CD4-positive, alpha-beta T cell treated with Interleukin-6 for 4 hours (primary cell): ENCODE data around the gene JRKL.
A peak's percentile ranks its signal among the peaks of the same experiment; 100 is the strongest.

Experiments used
- DNase-seq: peaks from one replicate; pipeline ENCODE4 v3.0.0-alpha.2; 2020; ENCODE audit warnings: mixed read lengths

JRKL gene

DNA sequence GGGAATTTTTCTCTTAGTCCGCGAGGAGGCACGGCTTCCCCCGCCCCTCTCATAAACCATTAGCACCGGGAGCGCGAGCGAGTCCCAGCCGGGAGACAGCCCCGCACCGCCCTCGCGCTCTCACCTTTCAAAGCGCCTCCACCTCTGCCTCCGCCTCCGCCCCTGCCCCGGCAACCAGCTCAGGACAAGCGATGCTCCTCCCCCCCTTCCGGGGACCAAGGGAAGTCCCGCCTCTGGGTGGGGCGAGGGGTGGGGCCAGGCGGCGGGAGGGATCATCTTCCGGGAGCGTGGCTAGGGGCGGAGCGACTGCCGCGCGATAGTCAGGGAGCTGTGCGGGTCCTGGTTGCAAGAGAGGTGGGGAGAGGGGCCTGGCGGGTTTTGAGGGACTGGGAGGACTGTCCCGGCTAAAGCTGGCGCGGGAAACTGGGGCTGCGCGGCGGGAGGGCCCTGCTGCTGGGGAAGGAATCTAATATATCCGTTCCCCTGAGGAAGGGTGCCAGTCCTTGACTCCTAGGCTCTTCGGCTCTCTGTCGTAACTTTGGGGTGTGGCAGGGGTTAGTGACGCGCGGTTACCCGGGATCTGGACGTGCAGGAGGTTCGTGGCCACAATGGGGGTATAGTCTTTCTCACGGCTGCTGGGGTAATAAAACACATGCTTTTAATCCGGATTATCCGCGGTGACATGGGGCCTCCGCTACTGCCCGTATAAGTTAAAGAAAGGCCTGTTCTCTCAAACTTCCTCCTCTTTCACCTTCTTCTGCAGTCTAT lies at the start of gene JRKL, which contains the start of gene CCDC82:
Gene JRKL, plus strand, starts transcription at position 294 of the 768 bp plus-strand sequence. CDS start 637 bp downstream, outside the sequence.
Gene CCDC82, minus strand, starts transcription at position 193 of the 768 bp plus-strand sequence. CDS start 5,165 bp downstream, outside the sequence.
- peak; percentile 99 for DNase-seq

GRCh38 chr11:96340555-96340885 lies 49.3 kb upstream of the JRKL start:
- no peak for DNase-seq

DNA sequence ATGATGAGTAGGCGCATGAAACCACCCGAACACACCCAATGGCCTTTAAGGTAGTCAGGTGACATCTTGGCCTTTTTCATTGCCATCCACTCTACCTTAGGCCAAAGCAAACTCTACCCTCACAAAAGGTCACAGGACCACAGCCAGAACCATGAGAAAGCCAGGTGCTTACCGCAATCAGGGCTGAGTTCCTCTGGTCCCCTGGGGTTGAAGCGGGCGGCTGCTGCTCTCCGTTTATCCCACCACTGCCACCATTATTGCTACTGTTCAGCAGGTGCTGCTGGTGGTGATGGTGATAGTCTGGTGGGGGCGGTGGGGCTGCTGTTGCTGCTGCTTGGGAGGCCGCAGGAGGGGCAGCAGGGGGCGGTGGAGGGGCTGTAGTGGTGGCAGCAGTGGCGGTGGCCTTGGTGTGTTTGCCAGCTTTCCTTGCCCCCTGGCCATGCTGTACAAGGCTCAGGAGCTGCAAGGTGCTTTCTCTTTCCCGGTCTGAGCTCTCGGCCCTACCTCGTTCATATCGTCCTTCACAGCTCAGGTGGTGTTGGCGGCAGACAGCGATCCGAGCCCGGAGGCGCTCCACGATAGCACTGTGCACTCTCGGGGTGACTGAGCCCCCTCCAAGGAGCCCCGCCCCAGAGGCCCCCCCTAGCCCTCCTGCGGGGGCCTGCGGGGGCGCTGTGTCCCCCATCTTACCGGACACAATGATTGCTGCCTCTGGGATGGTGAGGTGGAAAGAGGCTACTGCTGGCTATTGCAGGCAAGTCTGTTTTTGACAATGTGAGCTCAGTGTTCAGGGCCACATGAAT lies 48.4 kb upstream of the JRKL start:
- peak; percentile 69 for DNase-seq

DNA sequence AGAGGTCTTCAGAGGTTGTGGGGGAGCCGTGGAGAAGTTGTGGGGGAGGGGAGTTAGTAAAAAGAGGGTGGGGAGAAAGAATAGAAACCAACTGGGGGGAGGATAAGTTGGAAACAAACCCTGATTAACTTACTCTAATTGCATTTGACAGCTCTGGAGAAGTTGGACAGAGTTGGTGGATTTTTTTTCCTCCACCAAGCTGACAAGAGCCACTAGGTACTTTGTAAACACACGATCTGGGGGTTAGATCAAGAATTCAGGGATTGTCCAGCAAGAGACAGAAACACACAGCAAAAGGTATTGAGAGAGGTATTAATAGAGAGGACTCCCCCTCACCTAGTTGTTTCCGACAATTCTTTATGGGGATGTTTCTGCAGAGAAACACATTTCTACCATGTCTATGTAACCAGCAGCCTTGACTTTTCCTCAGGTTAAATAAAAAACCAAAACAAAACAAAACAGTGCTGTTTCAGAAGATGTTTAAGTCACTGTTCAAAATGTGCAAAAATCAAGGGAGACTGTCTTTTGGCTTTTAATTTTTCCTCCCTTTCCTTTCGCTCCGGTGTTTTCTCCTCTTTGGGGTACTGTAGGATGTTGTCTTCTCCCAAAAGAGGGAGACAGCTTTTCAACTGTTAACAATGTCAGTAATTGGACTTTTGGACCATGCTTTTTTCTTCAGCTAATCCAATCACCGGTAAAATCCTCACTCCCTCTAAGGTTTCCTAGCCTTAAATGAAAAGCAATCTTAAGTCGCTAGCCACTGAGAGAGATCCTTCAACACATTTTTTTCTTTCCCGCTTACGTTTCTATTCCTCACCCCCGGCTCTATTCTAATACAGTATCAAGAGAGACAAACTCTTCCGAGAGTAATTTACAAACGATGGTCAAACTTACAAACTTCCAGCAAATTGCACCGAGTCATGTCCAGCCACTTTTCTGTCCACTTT lies 47.5 kb upstream of the JRKL start:
- no peak for DNase-seq

DNA sequence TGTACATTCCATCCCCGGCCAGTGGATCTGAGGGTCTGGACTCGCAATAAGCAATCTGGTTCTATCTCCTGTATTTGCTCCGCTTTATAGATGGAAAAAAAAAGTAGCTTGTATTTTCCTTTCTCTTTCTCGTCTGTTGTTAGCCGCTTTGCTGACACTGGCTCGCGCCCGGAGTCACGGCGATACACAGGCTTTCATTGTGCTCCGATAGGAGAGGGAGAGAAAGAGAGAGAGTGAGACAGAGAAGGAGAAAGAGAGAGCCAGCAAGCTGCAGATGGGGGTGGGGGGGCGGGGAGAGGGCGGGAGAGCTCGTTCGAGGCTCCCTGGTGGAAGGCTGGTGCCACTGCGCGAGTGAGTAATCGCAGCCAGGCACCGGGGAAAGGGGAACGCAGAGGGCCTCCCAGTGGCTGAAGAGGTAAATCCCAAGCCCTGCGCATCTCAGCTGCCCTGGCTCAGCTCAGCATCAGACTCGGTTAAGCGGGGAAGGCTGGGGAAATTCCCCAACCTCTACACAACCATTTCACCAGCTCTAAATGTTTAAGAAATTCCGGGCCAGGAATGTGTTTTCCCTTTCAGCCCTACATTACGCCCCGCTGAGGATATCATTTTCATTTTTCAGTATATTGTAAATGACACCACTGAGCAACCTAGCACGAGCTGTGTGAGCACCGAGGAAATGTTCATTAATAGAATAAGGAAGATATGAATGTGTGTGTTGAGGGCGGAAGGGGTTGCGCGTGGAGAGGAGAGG lies 46.7 kb upstream of the JRKL start, which contains the start of gene MAML2:
Gene MAML2, minus strand, starts transcription at position 235 of the 751 bp plus-strand sequence. CDS start 1,300 bp downstream, outside the sequence.
- DNase-seq = peak; percentile 94

- DNase-seq = no peak
These were observed 33.0 kb upstream of the JRKL start for GRCh38 chr11:96356848-96357247.

- no peak for DNase-seq
These were observed 32.0 kb upstream of the JRKL start for GRCh38 chr11:96357794-96358193.

GRCh38 chr11:96358321-96358720 lies 31.5 kb upstream of the JRKL start:
- no peak for DNase-seq

- no peak for DNase-seq
These were observed 28.0 kb upstream of the JRKL start for GRCh38 chr11:96361778-96362177.

GRCh38 chr11:96365493-96365892 lies 24.3 kb upstream of the JRKL start:
- no peak for DNase-seq

- DNase-seq = no peak
These were observed 23.8 kb upstream of the JRKL start for GRCh38 chr11:96366024-96366423.

GRCh38 chr11:96367342-96367741 lies 22.5 kb upstream of the JRKL start:
- DNase-seq = no peak

- DNase-seq = no peak
These were observed 16.0 kb upstream of the JRKL start for GRCh38 chr11:96373826-96374225.

DNA sequence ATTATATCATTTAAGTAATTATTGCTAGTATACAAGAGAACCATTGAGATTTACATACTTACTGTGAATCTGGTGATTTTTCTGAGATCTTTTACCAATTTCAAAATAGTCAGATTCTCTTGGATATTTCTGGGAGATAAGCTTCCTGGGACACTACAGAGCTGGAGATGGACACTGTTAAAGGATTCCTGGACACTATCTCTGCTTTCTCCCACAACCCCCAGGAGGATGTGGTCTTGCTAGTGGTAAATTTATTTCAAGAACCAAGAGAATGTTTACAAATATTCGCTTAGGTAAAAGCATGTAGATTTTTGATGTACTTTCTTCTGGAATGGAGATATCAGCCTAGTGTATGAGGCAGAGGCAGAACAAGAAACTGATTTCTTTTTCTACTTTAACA lies 13.0 kb upstream of the JRKL start:
- no peak for DNase-seq

- no peak for DNase-seq
These were observed 5.7 kb upstream of the JRKL start for GRCh38 chr11:96384156-96384555.

DNA sequence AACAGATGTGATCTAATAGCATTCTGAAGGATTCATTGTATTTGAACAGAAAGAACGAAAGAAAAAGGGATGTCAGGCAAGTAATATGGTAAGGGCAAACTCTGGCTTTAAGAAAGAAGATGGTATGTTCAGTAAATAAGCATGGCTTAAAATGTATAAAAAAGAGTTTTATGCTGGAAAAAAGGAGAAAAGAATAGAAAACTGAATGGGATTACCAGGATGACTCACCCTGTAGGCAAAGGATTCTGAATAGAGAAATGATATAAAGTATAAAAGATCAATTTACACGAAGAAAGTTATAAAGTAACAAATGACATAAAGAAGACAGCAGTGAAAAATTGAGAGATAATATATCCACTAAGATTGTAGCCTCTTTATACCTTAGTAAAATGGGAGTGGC lies 4.6 kb upstream of the JRKL start:
- no peak for DNase-seq

- no peak for DNase-seq
These were observed 708 bp upstream of the JRKL start for GRCh38 chr11:96388891-96389719.

DNA sequence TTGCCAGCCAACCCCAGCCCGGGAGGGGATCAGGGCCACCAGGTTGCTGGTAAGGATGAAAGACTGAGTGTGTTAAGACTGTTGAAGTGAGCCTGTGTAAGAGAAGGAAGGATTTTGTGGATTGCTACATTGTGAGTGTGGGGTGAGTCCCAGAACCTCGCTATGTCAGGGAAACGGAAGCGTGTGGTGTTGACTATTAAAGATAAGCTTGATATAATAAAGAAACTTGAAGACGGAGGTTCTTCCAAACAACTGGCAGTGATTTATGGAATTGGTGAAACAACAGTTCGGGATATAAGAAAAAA lies 627 bp downstream of the JRKL start:
- DNase-seq = no peak

GRCh38 chr11:96391698-96392307 lies 2.0 kb downstream of the JRKL start:
- no peak for DNase-seq

DNA sequence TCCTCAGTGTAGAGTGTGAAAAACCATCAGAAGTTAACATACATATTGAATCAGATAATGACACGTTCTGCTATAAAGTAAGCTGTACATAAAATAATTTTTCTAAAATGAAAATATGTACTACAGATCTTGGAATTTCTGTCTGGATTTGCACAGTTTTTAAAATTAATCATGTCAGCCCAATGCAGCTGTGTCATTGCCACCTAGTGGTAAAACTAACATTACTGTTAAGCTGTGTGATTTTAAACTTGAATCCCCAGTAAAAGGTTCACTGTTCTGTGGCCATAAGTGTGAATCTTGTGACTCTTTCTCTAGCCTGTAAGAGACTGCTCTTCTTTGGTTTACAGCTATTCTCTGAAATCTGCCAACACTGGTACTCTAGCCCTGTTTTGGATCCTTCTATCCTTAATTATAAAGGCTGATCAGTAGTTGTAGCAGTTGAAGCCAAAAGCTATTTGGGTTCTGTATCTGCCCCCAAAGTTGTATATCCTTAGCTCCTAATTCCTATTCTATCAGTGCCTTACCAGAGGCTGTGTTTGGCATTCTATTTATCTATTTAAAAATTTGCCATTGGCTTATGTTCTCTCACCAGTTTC lies 4.0 kb downstream of the JRKL start:
- peak; percentile 10 for DNase-seq
